Smooth muscle cell (in vitro differentiated cells): ENCODE results near the gene LAMB4. TPM values are rescaled to one million over a fixed set of nuclear protein-coding genes. Genes with fewer than 3 reads are reported as not detected.
A peak's percentile ranks its signal among the peaks of the same experiment; 100 is the strongest.

ENCODE experiments used
- DNase-seq: peaks from one replicate; lab custom pipeline; 2025; ENCODE audit not compliant: unreplicated experiment; lab: John Stamatoyannopoulos, UW
- H2AFZ ChIP-seq: fragments of 200-600 bp; sonication (generic); 2 replicates; pipeline ENCODE4 v1.6.0; 2016; ENCODE audit warnings: antibody characterized with exemption, low read depth, mild to moderate bottlenecking
- H3F3A ChIP-seq: fragments of 200-600 bp; sonication (generic); 2 replicates; pipeline ENCODE4 v1.6.0; 2017; ENCODE audit warnings: antibody characterized with exemption, low read depth
- H3K27ac ChIP-seq: fragments of 200-600 bp; sonication (generic); 2 replicates; pipeline ENCODE4 v1.5.1; 2016; ENCODE audit warnings: low read depth, mild to moderate bottlenecking
- H3K27me3 ChIP-seq: fragments of 200-600 bp; sonication (generic); 2 replicates; pipeline ENCODE4 v1.6.1; 2016; ENCODE audit warnings: low read depth, mild to moderate bottlenecking
- H3K36me3 ChIP-seq: fragments of 200-600 bp; sonication (generic); 2 replicates; pipeline ENCODE4 v1.5.1; 2016; ENCODE audit warnings: low read depth
- H3K4me1 ChIP-seq: fragments of 200-600 bp; sonication (generic); 2 replicates; pipeline ENCODE4 v1.5.1; 2016; ENCODE audit warnings: low read depth
- H3K4me2 ChIP-seq: fragments of 200-600 bp; sonication (generic); 2 replicates; pipeline ENCODE4 v1.6.0; 2016; ENCODE audit warnings: mild to moderate bottlenecking
- H3K4me3 ChIP-seq: fragments of 200-600 bp; sonication (generic); 2 replicates; pipeline ENCODE4 v1.5.1; 2016; ENCODE audit warnings: mild to moderate bottlenecking
- H3K79me2 ChIP-seq: fragments of 200-600 bp; sonication (generic); 2 replicates; pipeline ENCODE4 v1.6.0; 2016; ENCODE audit warnings: low read depth, mild to moderate bottlenecking
- H3K9ac ChIP-seq: fragments of 200-600 bp; sonication (generic); 2 replicates; pipeline ENCODE4 v1.6.0; 2016; ENCODE audit warnings: low read depth
- H3K9me3 ChIP-seq: fragments of 200-600 bp; sonication (generic); replicated peaks from 2 replicates; pipeline ENCODE4 v1.5.1; 2016; ENCODE audit warnings: low read depth
- H4K20me1 ChIP-seq: fragments of 200-600 bp; sonication (generic); 2 replicates; pipeline ENCODE4 v1.6.0; 2016; ENCODE audit warnings: low read depth
- WGBS: methylation state at CpG from one replicate; pipeline ENCODE4 v1.1.7; 2016; ENCODE audit warnings: low lambda C conversion rate; 5-methylcytosine and 5-hydroxymethylcytosine counted together
- polyA plus RNA-seq: library from polyadenylated mRNA; unstranded; fragments of >200 nt; fragmentation: Nextera tagmentation; extraction: Ambion mirVana; gene quantifications from 2 replicates; pipeline ENCODE4 v1.2.1, GENCODE V29; 2016
- total RNA-seq: library from RNA; depleted of rRNA; stranded (reverse); fragments of >200 nt; gene quantifications from 2 replicates; pipeline ENCODE4 v1.2.3, GENCODE V29; 2014
- TF ChIP-seq, protein P1 (sequence below): fragments of 200-600 bp; sonication (generic); IDR thresholded peaks from 2 replicates; pipeline ENCODE4 v1.5.1; 2017; ENCODE audit warnings: borderline replicate concordance, mild to moderate bottlenecking, antibody characterized with exemption; ENCODE audit not compliant: insufficient read depth, poor library complexity, severe bottlenecking

LAMB4 gene
- total and polyA plus RNA-seq, 2 experiments from 2014 or later = 0.06 to 0.67 TPM

GRCh38 chr7:108076156-108076555, 54.0 kb downstream of the LAMB4 start:
- TF ChIP-seq, protein P1, sequence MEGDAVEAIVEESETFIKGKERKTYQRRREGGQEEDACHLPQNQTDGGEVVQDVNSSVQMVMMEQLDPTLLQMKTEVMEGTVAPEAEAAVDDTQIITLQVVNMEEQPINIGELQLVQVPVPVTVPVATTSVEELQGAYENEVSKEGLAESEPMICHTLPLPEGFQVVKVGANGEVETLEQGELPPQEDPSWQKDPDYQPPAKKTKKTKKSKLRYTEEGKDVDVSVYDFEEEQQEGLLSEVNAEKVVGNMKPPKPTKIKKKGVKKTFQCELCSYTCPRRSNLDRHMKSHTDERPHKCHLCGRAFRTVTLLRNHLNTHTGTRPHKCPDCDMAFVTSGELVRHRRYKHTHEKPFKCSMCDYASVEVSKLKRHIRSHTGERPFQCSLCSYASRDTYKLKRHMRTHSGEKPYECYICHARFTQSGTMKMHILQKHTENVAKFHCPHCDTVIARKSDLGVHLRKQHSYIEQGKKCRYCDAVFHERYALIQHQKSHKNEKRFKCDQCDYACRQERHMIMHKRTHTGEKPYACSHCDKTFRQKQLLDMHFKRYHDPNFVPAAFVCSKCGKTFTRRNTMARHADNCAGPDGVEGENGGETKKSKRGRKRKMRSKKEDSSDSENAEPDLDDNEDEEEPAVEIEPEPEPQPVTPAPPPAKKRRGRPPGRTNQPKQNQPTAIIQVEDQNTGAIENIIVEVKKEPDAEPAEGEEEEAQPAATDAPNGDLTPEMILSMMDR = no peak
- no peak overlapping the region for H3K27ac ChIP-seq
- peaks cover 26% of the 10 kb centered on the region for H3K4me1 ChIP-seq
- no peaks in the 10 kb centered on the region for H3K9me3 ChIP-seq
- H3K4me3 ChIP-seq = no peak overlapping the region
- no peaks in the 10 kb centered on the region for H3K27me3 ChIP-seq
- peak overlapping the region; percentile 17 for H2AFZ ChIP-seq
- H3K9ac ChIP-seq = no peak overlapping the region
- no peak overlapping the region for H3K4me2 ChIP-seq
- no peaks in the 10 kb centered on the region for H3K79me2 ChIP-seq
- H3K36me3 ChIP-seq = no peaks in the 10 kb centered on the region
- peaks cover 27% of the 10 kb centered on the region for H3F3A ChIP-seq
- H4K20me1 ChIP-seq = no peaks in the 10 kb centered on the region
- no peak for DNase-seq

DNA sequence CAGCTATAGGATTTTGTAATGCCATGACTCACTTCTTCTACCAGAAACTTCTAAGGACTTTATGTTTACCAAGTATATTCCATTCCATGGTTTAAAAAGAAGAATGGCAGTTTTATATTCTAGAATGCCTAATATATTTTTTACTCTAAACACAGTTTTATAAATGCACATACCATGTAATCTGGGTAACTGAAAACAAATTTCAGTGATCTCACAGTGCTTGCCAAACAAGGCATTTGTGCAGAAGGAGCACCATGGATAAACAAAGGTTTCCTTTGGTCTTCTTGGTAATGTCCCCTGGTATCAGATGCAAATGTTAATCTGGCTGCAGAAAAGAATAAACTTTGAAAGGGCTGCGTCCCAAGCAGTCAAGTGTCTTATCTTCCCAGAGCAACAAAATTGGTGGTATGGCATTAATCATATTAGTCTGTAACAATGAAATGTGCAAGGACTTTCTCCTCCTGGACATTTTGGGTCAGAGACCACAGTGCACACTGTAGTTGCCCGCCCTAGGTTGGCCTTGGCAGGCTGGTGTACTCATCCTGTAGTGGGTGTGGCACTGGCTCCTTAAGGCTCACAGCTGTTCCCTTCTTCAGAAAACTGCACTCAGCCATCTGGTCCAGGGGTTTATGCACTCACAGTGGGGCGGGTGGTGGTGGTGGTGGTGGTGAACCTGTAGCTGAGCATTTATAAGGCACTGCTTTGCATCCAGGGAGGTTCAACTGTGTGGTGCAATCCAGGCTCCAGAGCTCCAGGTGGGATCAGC, 56.7 kb downstream of the LAMB4 start:
- Histone ChIP-seq H3K27me3 (no peaks in the 10 kb centered on the region), H3K4me3 (no peak overlapping the region), H3K9me3 (no peaks in the 10 kb centered on the region), H3K4me2 (no peak overlapping the region), H3K36me3 (no peaks in the 10 kb centered on the region), H3K9ac (no peak overlapping the region), H3K4me1 (peaks cover 8% of the 10 kb centered on the region), H3K27ac (no peak overlapping the region), H4K20me1 (no peaks in the 10 kb centered on the region), H2AFZ (no peak overlapping the region), H3K79me2 (no peaks in the 10 kb centered on the region), H3F3A (peaks cover 9% of the 10 kb centered on the region)
- no peak for DNase-seq
- TF ChIP-seq, protein P1 = no peak
- WGBS = 86% methylated on average over 3 of the region's 3 CpGs

DNA sequence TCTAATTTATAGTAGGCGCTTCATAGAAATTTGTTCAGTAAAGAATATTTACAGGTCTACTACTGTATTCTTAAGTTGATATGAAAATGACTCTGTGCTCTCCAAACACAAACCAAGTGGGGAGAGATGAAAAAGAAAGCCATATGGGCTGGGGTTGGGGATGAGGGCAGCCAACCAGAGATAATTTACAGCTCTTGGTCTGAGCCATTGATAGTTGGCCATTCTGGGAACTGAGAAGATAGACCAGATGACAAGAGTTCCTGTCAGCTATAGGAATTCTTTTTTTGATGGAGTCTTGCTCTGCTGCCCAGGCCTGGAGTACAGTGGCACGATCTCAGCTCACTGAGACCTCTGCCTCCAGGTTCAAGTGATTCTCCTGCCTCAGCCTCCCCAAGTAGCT, 57.4 kb downstream of the LAMB4 start:
- Histone ChIP-seq H3K27me3 (no peaks in the 10 kb centered on the region), H3K27ac (no peak overlapping the region), H3F3A (peaks cover 6% of the 10 kb centered on the region), H3K9me3 (no peaks in the 10 kb centered on the region), H3K9ac (no peak overlapping the region), H3K36me3 (no peaks in the 10 kb centered on the region), H3K4me2 (no peak overlapping the region), H3K79me2 (no peaks in the 10 kb centered on the region), H3K4me3 (no peak overlapping the region), H2AFZ (no peak overlapping the region), H4K20me1 (no peaks in the 10 kb centered on the region), H3K4me1 (peaks cover 2% of the 10 kb centered on the region)
- TF ChIP-seq, protein P1 = no peak
- WGBS = 95% methylated on average over 2 of the region's 2 CpGs
- DNase-seq = no peak

GRCh38 chr7:108072116-108072515, 58.0 kb downstream of the LAMB4 start:
- no peak overlapping the region for H3K4me3 ChIP-seq
- no peak overlapping the region for H2AFZ ChIP-seq
- H3K4me1 ChIP-seq = no peaks in the 10 kb centered on the region
- H4K20me1 ChIP-seq = no peaks in the 10 kb centered on the region
- DNase-seq = no peak
- no peak overlapping the region for H3K9ac ChIP-seq
- TF ChIP-seq, protein P1 = no peak
- H3K27ac ChIP-seq = no peak overlapping the region
- no peaks in the 10 kb centered on the region for H3K36me3 ChIP-seq
- no peaks in the 10 kb centered on the region for H3K27me3 ChIP-seq
- H3K79me2 ChIP-seq = no peaks in the 10 kb centered on the region
- no peaks in the 10 kb centered on the region for H3F3A ChIP-seq
- H3K9me3 ChIP-seq = no peaks in the 10 kb centered on the region
- H3K4me2 ChIP-seq = no peak overlapping the region
- 98% methylated on average over 2 of the region's 2 CpGs for WGBS
